DMS153 treated with DMSO at 0.1 percent for 48 hours (cell line): ENCODE measurements around the gene TRIP13.
"Not testable (repeated sequence)": the region's sequence is repeated elsewhere in the genome, so short reads cannot be mapped to it uniquely, and the experiment has no call there.

Experiments used
- DNase-seq: peaks from one replicate; lab custom pipeline; 2025; ENCODE audit not compliant: unreplicated experiment; lab: John Stamatoyannopoulos, UW

The TRIP13 gene

GRCh38 chr5:934381-934967 is 41.8 kb downstream of the TRIP13 start:
- DNase-seq: not testable (repeated sequence)

- no peak for DNase-seq
Measured at GRCh38 chr5:935510-936084, 42.9 kb downstream of the TRIP13 start.

- DNase-seq: no peak
Measured at GRCh38 chr5:936149-937144, 43.8 kb downstream of the TRIP13 start.

- DNase-seq: no peak
Measured at GRCh38 chr5:937151-937924, 44.7 kb downstream of the TRIP13 start.

GRCh38 chr5:939368-939767 is 46.7 kb downstream of the TRIP13 start:
- DNase-seq: no peak

- DNase-seq: not testable (repeated sequence)
Measured at GRCh38 chr5:940741-941140, 48.1 kb downstream of the TRIP13 start.

GRCh38 chr5:943201-943917 is 50.7 kb downstream of the TRIP13 start:
- DNase-seq: no peak

- no peak for DNase-seq
Measured at GRCh38 chr5:943918-944620, 51.4 kb downstream of the TRIP13 start.

- no peak for DNase-seq
Measured at GRCh38 chr5:944621-944927, 51.9 kb downstream of the TRIP13 start.

- DNase-seq: no peak
Measured at GRCh38 chr5:944992-945685, 52.5 kb downstream of the TRIP13 start.

- peak; percentile 36 for DNase-seq
Measured at GRCh38 chr5:945691-946551, 53.2 kb downstream of the TRIP13 start.

GRCh38 chr5:946720-947625 is 54.3 kb downstream of the TRIP13 start:
- no peak for DNase-seq

- no peak for DNase-seq
Measured at GRCh38 chr5:947626-948471, 55.2 kb downstream of the TRIP13 start.

GRCh38 chr5:948472-949274 is 56.0 kb downstream of the TRIP13 start:
- no peak for DNase-seq

- DNase-seq: no peak
Measured at GRCh38 chr5:949275-949543, 56.5 kb downstream of the TRIP13 start.
